Ovary (tissue), 9 donors: Measurements from ENCODE around the gene MROH2B. TPM values are rescaled to one million over a fixed set of nuclear protein-coding genes. Genes with fewer than 3 reads are reported as not detected.

Experiments
- DNase-seq, 5 donors: peaks; one replicate each; pipeline ENCODE4 v3.0.0-alpha.2; 2019 to 2020
- H3K27ac ChIP-seq, 2 donors: fragments of 200-600 bp; one replicate each; pipeline versions ENCODE4 v1.5.1 to v1.8.0; 2019 to 2022
- H3K27me3 ChIP-seq: fragments of 200-600 bp; one replicate; pipeline ENCODE4 v1.8.0; 2022
- H3K36me3 ChIP-seq: fragments of 200-600 bp; sonication (generic); one replicate; pipeline ENCODE4 v1.5.1; 2019
- H3K4me1 ChIP-seq: one replicate; pipeline ENCODE4 v1.8.1; 2013; ENCODE audit warnings: mild to moderate bottlenecking, moderate library complexity; ENCODE audit not compliant: insufficient read depth
- H3K4me3 ChIP-seq: fragments of 200-600 bp; sonication (generic); one replicate; pipeline ENCODE4 v1.5.1; 2017
- H3K9me3 ChIP-seq, 2 donors: fragments of 200-600 bp in 1 of 2; sonication (generic) in 1 of 2; one replicate each; pipeline versions ENCODE4 v1.5.1 to v1.8.1; 2013 to 2019; ENCODE audit warnings: mild to moderate bottlenecking in 1 of 2, moderate library complexity in 1 of 2
- CTCF ChIP-seq, 3 donors: fragments of 450-650 bp in 2 of 3; fragments of 200-600 bp in 1 of 3; IDR thresholded peaks; one replicate each; pipeline versions ENCODE4 v1.5.1 to v1.8.0; 2016 to 2022; ENCODE audit warnings: antibody characterized with exemption in 3 of 3, mild to moderate bottlenecking in 1 of 3
- EP300 ChIP-seq: sonication (generic); formaldehyde crosslinking; IDR thresholded peaks from one replicate; pipeline ENCODE4 v1.6.1; 2017; ENCODE audit warnings: antibody characterized with exemption
- POLR2A ChIP-seq: fragments of 450-650 bp; IDR thresholded peaks from one replicate; pipeline ENCODE4 v1.6.1; 2017; ENCODE audit warnings: antibody characterized with exemption, mild to moderate bottlenecking, moderate library complexity
- WGBS, 3 donors: extraction: QIAGEN DNeasy Blood & Tissue Kit in 1 of 3; methylation state at CpG; one replicate each; pipeline versions ENCODE4 v1.1.5 to v1.1.7; 2013 to 2017; 5-methylcytosine and 5-hydroxymethylcytosine counted together
- intact Hi-C, 4 donors: fragments of 100-400 bp; cut with DNase I; formaldehyde crosslinking; loops; one replicate each; pipeline versions ENCODE4 v1.11.0 to v1.15.1; 2022 to 2023
- polyA plus RNA-seq, 2 donors: library from polyadenylated mRNA; stranded (reverse); fragments of 200-250 nt in 1 of 2; fragments of 350-450 nt in 1 of 2; fragmentation: Illumina TruSeq in 1 of 2; extraction: RNeasy Lipid Tissue Mini Kit (QIAGEN cat#74804) in 1 of 2; gene quantifications; one replicate each; pipeline ENCODE4 v1.2.3, GENCODE V29; 2013 to 2014
- total RNA-seq, 7 donors: library from RNA; depleted of rRNA in 2 of 7; stranded (reverse); fragments of >200 nt in 2 of 7; fragmentation: NEBNext Ultra II Directional in 3 of 7; extraction: Animal tissue kit (Norgen Biotek cat#: 25700) in 3 of 7; gene quantifications; one replicate each; pipeline versions ENCODE4 v1.1.0 to v1.2.4, GENCODE V29; 2016 to 2023
- donor health status: DM: no; HTN: no; CAD: no; lungs with moderate emphysema.
- donor health status: DM: no; HTN: no; CAD: no.
- donor health status: Bipolar disorder and iron deficiency.
- donor health status: DM: yes; HTN: yes; CAD: no.
- donor health status: DM: no; HTN: no; CAD: no.
- donor health status: DM: yes; HTN: yes; CAD: no.

The MROH2B gene
- total and polyA plus RNA-seq, 9 donors, result 0.01 TPM; not detected in 8

DNA sequence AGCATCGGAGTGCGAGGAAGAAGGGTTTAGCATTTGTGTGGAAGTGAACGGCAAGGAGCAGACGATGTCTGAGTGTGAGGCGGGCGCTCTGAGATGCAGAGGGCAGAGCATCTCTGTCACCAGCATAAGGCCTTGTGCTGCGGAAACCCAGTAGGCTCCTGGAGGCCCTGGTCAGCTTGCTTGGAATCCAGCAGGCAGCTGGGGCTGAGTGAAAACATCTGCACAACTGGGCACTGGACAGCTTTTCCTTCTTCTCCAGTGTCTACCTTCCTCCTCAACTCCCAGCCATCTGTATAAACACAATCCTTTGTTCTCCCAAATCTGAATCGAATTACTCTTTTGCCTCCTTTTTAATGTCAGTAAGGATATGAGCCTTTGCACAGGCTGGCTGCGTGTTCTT lies 89.7 kb downstream of the MROH2B start:
- 74 to 84% (median 80%) methylated on average over 9 of the region's 9 CpGs for WGBS, 3 donors
- H3K27ac ChIP-seq, result no peak overlapping the region
- no peaks in the 10 kb centered on the region for H3K27me3 ChIP-seq
- DNase-seq, result no peak
- H3K4me1 ChIP-seq, result no peaks in the 10 kb centered on the region
- intact Hi-C loops, result no loop called here
- no peaks in the 10 kb centered on the region for H3K36me3 ChIP-seq
- H3K4me3 ChIP-seq, result no peak overlapping the region
- H3K9me3 ChIP-seq, result no peaks in the 10 kb centered on the region
- TF ChIP-seq EP300, result no peak
- TF ChIP-seq CTCF (IDR thresholded peaks at IDR 0.05), result no peak
- TF ChIP-seq POLR2A, result no peak

GRCh38 chr5:40976836-40977235 lies 94.3 kb downstream of the MROH2B start:
- 21 to 33% (median 21%) methylated on average over 3 of the region's 3 CpGs for WGBS, 3 donors
- DNase-seq, result no peak
- H3K36me3 ChIP-seq, result no peaks in the 10 kb centered on the region
- no peak overlapping the region for H3K27ac ChIP-seq
- TF ChIP-seq POLR2A (no peak), EP300 (no peak), CTCF (IDR thresholded peaks at IDR 0.05) (no peak)
- H3K9me3 ChIP-seq, result no peaks in the 10 kb centered on the region
- intact Hi-C loops, result no loop called here
- no peaks in the 10 kb centered on the region for H3K27me3 ChIP-seq
- no peak overlapping the region for H3K4me3 ChIP-seq
- H3K4me1 ChIP-seq, result peaks cover 1% of the 10 kb centered on the region

DNA sequence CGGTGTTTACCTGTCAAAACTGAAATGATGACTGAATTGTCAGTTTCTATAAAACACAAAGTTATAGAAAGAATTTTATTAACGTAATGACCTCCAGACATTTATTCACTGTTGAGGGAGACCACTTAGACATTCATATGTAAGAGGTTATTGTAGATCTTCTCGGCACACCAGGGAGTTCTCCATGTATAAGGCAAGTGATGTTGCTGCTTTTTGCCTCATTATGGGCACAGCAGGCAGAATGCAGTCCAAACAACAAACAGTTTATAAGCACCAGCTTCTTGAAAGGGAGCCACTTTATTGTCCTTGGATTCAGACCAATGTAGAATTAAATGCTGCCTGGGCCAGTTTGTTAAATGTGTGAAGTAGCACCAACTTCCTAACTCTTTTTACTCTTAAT lies 95.1 kb downstream of the MROH2B start:
- Histone ChIP-seq H3K27ac (no peak overlapping the region), H3K27me3 (no peaks in the 10 kb centered on the region), H3K9me3 (no peaks in the 10 kb centered on the region), H3K36me3 (no peaks in the 10 kb centered on the region), H3K4me3 (no peak overlapping the region), H3K4me1 (peaks cover 1% of the 10 kb centered on the region)
- TF ChIP-seq CTCF (IDR thresholded peaks at IDR 0.05), result no peak
- TF ChIP-seq POLR2A, result no peak
- no peak for TF ChIP-seq EP300
- intact Hi-C loops, result no loop called here
- DNase-seq, result no peak
- 84 to 87% (median 86%) methylated on average over 3 of the region's 3 CpGs for WGBS, 3 donors

DNA sequence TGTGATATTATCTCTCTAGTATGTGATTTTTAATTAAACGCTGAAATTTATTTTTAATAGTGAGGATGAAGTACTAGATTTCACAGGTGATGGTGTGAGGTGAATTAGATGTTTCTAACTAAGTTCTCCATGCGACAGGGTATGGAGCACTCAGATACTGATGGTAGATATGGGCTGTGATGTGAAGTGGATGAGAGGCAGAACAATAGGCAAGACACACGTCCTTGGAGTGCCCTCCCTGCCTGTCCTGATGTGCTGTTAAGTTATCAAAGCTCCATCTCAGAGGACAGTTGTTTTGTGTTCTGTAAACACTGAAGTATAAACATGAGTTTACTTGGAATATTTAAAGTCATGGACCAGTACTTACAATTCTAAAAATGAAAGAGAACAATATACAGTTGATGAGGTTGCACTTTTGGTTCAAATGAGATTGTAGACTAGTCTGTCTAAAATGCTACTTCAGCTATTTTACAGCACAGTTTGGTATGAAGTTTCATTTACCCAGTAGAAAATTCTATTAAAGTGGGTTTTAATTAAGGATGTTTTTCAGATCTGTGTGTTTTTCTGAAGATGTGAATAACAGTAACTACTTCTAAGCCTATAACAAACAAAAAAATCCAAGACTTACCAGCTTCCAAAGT lies 97.7 kb downstream of the MROH2B start:
- no peaks in the 10 kb centered on the region for H3K27me3 ChIP-seq
- H3K4me1 ChIP-seq, result peaks cover 1% of the 10 kb centered on the region
- H3K27ac ChIP-seq, result no peak overlapping the region
- TF ChIP-seq EP300 (no peak), POLR2A (no peak), CTCF (IDR thresholded peaks at IDR 0.05) (no peak)
- no peak for DNase-seq
- 85 to 86% (median 85%) methylated on average over 3 of the region's 3 CpGs for WGBS, 3 donors
- H3K4me3 ChIP-seq, result no peak overlapping the region
- no peaks in the 10 kb centered on the region for H3K9me3 ChIP-seq
- intact Hi-C loops, result no loop called here
- H3K36me3 ChIP-seq, result no peaks in the 10 kb centered on the region
